WTC11 (cell line): ENCODE measurements around the gene PTPRG.

Experiments
- ATF1 ChIP-seq: sonication (generic); formaldehyde crosslinking; IDR thresholded peaks from 2 replicates; pipeline ENCODE4 v1.8.1; 2023; ENCODE audit warnings: mild to moderate bottlenecking, moderate library complexity, missing genetic modification reagents
- ATF2 ChIP-seq: sonication (generic); formaldehyde crosslinking; IDR thresholded peaks from 2 replicates; pipeline ENCODE4 v1.8.1; 2022; ENCODE audit warnings: low read depth, missing genetic modification reagents, borderline replicate concordance
- CTCF ChIP-seq: fragments of 200-600 bp; IDR thresholded peaks from 2 replicates; pipeline ENCODE4 v1.8.0; 2022; ENCODE audit warnings: antibody characterized with exemption
- MAX ChIP-seq: sonication (generic); formaldehyde crosslinking; IDR thresholded peaks from 2 replicates; pipeline ENCODE4 v1.8.0; 2022; ENCODE audit warnings: mild to moderate bottlenecking, missing genetic modification reagents
- OVOL2 ChIP-seq: fragments of 250-450 bp; sonication (Bioruptor Pico); IDR thresholded peaks from 2 replicates; pipeline ENCODE4 v1.9.0; 2021; ENCODE audit warnings: mild to moderate bottlenecking, borderline replicate concordance
- PRDM15 ChIP-seq: sonication (generic); formaldehyde crosslinking; IDR thresholded peaks from 2 replicates; pipeline ENCODE4 v1.8.0; 2022; ENCODE audit warnings: missing genetic modification reagents
- TEAD4 ChIP-seq: sonication (generic); formaldehyde crosslinking; IDR thresholded peaks from 2 replicates; pipeline ENCODE4 v1.8.0; 2022; ENCODE audit warnings: mild to moderate bottlenecking, missing genetic modification reagents
- ZNF121 ChIP-seq: sonication (generic); formaldehyde crosslinking; IDR thresholded peaks from 2 replicates; pipeline ENCODE4 v1.8.0; 2023; ENCODE audit warnings: missing genetic modification reagents

GRCh38 chr3:62319570-62320243 lies 758.3 kb downstream of the PTPRG start:
- TF ChIP-seq CTCF (no peak), ATF2 (no peak), ATF1 (no peak), ZNF121 (CRISPR knock-in tag) (no peak), PRDM15 (no peak), OVOL2 (CRISPR knock-in tag) (no peak), TEAD4 (CRISPR knock-in tag) (no peak), MAX (CRISPR knock-in tag) (no peak)
